ENCODE measurements around the gene LMO3.

Gene LMO3

GRCh38 chr12:16600525-16600924 lies 5.4 kb downstream of the LMO3 start:
- no peak for DNase-seq (ENCODE audit: low spot score)

GRCh38 chr12:16599081-16599480 lies 6.9 kb downstream of the LMO3 start:
- no peak for DNase-seq (ENCODE audit: low spot score)

- no peak for DNase-seq (ENCODE audit: low spot score)
Observed at GRCh38 chr12:16594797-16595196, 11.2 kb downstream of the LMO3 start.

GRCh38 chr12:16593546-16593945 lies 12.4 kb downstream of the LMO3 start:
- no peak for DNase-seq (ENCODE audit: low spot score)

GRCh38 chr12:16590645-16591044 lies 15.3 kb downstream of the LMO3 start:
- no peak for DNase-seq (ENCODE audit: low spot score)

- DNase-seq (ENCODE audit: low spot score): no peak
Observed at GRCh38 chr12:16588812-16589211, 17.1 kb downstream of the LMO3 start.

- no peak for DNase-seq (ENCODE audit: low spot score)
Observed at GRCh38 chr12:16587514-16587913, 18.4 kb downstream of the LMO3 start.

GRCh38 chr12:16587110-16587453 lies 18.9 kb downstream of the LMO3 start:
- no peak for DNase-seq (ENCODE audit: low spot score)

- no peak for DNase-seq (ENCODE audit: low spot score)
Observed at GRCh38 chr12:16586350-16587109, 19.4 kb downstream of the LMO3 start.

GRCh38 chr12:16585781-16586180 lies 20.2 kb downstream of the LMO3 start:
- no peak for DNase-seq (ENCODE audit: low spot score)

GRCh38 chr12:16583969-16584745 lies 21.8 kb downstream of the LMO3 start:
- DNase-seq (ENCODE audit: low spot score): no peak

- no peak for DNase-seq (ENCODE audit: low spot score)
Observed at GRCh38 chr12:16581416-16581815, 24.5 kb downstream of the LMO3 start.

GRCh38 chr12:16579041-16579440 lies 26.9 kb downstream of the LMO3 start:
- no peak for DNase-seq (ENCODE audit: low spot score)

GRCh38 chr12:16573398-16574077 lies 32.4 kb downstream of the LMO3 start:
- no peak for DNase-seq (ENCODE audit: low spot score)

- DNase-seq (ENCODE audit: low spot score): no peak
Observed at GRCh38 chr12:16568873-16569272, 37.1 kb downstream of the LMO3 start.

- no peak for DNase-seq (ENCODE audit: low spot score)
Observed at GRCh38 chr12:16564675-16565074, 41.3 kb downstream of the LMO3 start.

GRCh38 chr12:16563504-16563903 lies 42.5 kb downstream of the LMO3 start:
- no peak for DNase-seq (ENCODE audit: low spot score)

- no peak for DNase-seq (ENCODE audit: low spot score)
Observed at GRCh38 chr12:16562921-16563320, 43.0 kb downstream of the LMO3 start.

GRCh38 chr12:16562435-16562834 lies 43.5 kb downstream of the LMO3 start:
- DNase-seq (ENCODE audit: low spot score): no peak

GRCh38 chr12:16560273-16560672 lies 45.7 kb downstream of the LMO3 start:
- no peak for DNase-seq (ENCODE audit: low spot score)

- peak; percentile 2 for DNase-seq (ENCODE audit: low spot score)
Observed at GRCh38 chr12:16555630-16556029, 50.3 kb downstream of the LMO3 start.

- DNase-seq (ENCODE audit: low spot score): no peak
Observed at GRCh38 chr12:16553457-16553856, 52.5 kb downstream of the LMO3 start.

GRCh38 chr12:16552301-16552700 lies 53.7 kb downstream of the LMO3 start:
- no peak for DNase-seq (ENCODE audit: low spot score)
